Smooth muscle cell of the brain vasculature (primary cell): ENCODE results near the gene SLC7A14.

Experiments
- DNase-seq: peaks from one replicate; pipeline ENCODE4 v3.0.0-alpha.2; 2012; ENCODE audit warnings: low read depth, low spot score

Gene SLC7A14

DNA sequence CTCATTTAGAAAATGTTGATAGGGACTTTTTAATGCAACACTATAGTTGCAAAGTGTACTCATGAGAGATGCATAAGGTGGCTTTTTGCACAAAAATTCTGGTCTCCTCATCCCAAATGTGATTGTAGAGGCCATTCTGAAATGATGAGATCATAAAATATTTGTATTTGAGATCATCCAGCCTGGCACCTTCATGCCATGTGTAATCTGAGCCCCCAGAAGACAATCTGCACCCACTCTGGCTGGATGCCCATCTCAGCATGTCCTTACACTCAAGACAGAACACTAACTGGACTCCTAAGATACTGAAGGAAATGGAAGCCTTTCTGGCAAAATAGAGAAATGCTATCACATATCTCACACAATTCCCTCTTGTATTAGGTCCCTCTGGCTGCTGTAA lies 49.2 kb downstream of the SLC7A14 start:
- DNase-seq: no peak

DNA sequence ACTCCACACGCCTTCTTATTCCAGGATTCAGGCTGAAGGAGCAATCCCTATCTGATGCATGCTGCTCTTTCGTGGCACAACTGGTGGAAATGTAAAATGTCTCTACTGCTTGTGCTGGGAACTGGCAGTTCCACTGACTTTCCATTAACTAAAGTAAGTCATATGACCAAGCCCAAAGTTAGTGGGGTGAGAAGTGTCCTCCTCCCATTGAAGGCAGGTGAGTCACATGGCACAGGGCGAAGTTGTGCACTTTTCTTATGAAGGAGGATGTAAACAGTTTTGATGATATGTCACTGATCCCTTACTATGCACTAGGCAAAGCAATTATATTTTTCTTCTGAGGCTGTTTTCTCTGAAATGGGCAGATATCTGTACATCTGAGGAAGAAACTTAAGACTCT lies 51.6 kb downstream of the SLC7A14 start:
- DNase-seq: no peak

DNA sequence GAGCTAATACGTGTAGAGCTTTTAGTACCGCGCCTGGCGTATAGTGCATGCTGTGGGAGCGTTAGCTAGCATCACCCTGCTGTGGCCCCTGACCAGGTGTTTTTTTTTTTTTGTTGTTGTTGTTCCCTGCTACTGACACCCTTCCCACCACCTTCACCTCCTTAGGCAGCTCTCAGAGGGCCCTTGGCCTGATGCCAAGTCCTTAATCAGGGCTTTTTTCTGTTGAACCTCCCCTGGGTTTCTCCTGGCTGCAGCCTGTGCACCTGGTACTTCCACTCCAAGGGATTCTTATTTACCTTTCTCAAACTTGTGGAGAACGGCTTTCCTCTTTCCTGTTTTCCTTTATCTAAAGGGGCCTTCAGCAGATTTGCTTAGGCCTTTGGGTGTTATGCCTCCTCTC lies 53.3 kb downstream of the SLC7A14 start:
- DNase-seq: no peak

DNA sequence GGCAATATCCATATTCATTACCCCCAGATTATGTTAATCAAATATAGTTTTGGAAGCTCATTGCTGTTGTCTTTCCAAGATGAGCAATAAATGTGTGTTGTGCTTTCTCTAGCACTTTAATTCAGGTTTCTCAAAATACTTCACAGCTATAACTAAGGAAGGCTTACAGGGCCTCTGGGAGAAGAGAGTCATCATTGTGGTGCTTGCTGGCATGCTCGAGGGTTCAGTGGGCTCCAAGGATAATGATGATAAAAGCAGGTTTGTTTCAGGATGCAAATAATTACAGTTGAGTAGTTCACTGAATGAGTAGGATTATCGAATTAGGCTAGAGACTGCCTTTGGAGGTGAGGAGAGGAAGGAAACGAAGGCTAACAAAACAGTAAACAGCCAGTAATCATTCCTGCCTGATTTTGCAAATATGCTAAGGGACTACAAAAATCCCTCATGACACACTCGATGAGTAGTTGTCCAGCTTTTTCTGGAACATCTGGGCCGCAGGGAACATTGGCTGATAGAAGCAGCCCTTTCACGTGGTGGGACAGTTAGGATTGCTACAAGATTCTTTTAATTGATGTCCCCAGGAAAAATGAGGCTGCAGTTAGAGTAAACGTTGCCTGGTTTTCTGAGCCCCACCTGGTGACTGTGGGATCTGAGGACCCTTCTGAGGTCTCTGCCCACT lies 54.1 kb downstream of the SLC7A14 start:
- DNase-seq: no peak

DNA sequence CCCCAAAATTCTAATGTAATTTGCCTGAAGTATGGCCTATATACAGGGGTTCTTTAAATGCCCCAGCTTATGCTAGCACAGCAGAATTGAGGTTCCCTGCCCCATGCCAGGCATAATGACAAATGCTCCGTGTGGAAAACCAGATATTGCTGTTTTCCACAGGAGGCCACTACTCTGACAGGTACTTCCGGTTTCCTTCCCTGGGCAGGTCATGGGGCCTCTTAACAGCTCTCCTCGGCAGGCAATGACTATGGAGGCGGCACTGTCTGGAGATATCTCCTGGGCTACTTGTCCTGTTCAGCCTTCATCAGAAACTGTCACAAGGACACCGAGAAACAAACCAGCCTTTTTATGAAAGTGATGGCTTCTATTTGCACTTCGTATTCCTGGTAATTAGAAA lies 54.8 kb downstream of the SLC7A14 start:
- no peak for DNase-seq

DNA sequence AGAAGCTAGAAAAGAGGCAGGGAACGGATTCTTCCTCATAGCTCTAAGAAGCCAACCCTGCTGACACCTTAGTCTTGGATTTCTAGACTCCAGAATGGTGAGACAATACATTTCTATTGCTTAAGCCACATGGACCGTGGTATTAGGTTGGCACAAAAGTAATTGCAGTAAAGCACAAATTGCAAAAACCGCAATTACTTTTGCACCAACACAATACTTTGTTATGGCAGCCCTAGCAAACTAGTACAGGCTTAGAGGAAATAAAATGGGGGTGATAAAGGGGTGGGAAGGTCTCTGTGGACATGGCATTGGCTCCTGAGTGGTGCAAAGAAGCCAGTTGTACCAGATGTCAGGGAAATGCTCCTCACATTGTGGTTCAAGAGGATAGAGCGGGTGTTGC lies 56.0 kb downstream of the SLC7A14 start:
- DNase-seq: no peak

DNA sequence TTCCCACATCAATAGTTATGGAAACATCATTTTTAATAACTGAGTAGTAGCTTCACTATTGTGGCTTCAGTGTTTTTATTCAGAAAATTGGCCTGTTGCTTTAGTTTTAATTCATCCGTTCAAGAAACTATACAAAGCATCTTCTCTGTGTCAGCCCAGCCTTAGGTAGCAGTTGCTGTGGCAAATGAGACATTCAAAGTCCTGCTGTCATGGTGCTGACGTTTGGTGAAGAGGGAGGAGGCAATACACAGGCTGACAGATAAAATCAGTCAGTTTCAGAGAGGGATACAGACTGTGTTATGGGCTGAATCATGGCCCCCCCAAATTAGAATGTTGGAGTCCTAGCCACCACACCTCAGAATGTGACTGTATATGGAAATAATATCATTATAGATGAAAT lies 56.5 kb downstream of the SLC7A14 start:
- DNase-seq: no peak

DNA sequence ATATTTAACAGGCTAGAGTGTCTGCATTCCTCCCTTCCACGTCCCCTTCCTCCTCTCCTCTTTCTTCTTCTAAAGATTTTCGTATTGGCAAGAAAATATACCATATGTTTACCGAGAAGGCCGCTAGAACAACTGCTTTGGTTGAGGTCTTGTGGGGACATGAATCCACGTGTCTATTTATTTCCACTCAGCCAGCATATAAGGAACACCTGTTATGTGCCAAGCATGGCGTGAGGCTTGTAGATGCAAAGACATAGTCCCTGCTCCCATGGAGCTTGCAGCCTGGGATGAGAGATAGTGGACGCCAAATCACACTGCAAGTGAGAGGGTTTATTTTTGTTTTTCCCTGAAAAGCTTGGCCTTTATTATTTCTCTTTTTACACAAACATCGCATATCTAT lies 57.1 kb downstream of the SLC7A14 start:
- no peak for DNase-seq

DNA sequence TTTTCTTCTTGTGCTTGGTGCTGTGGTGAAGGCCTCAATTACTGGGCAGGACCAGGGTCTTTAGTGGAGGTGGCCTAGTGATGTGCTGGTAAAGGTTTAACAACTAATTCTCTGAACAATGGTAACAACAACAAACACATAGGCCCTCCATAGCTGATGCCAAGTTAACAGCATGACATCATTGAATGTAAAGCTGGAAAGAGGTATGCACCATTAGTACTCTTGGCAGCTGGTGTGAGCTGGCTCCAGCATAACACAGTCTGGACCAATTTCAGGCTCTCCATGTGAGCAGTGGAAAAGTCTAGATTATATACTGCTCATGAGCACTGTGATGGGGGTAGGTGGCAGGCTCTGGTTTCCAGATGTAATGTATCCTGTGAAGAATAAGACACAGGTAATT lies 61.8 kb downstream of the SLC7A14 start:
- DNase-seq: no peak

DNA sequence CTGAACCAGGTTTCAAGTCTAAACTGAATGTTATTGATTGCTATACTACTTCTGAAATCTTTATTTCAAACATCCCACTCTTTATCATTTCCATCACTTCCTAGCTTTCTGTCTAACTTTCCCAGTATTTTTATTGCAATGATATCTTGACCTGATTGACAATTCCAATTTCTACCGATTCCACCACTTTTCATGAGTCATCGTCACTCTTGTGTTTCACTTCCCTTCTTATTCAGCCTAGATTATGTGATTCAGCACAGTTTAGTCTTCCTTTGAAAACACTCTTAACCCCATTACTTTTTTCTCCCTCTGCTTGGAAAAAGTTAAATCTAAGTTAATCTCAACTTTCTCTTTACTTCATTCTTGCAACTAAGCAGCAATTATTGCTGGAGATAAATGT lies 62.6 kb downstream of the SLC7A14 start:
- no peak for DNase-seq

DNA sequence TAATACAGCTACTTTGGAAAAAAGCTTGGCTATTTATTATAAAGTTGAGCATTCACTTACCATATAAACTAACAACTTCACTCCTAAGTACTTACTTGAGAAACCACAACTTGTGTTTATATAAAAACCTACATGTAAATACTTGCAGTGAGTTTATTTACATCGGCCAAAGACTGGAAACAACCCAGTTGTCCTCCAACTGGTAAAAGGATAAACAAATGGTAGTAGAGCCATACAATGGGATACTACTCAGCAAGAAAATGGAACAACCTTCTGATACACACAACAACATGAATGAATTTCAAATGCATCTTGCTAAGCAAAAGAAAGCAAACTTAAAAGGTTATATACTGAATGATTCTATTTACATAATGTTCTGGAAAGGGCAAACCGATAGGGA lies 63.7 kb downstream of the SLC7A14 start:
- DNase-seq: no peak

DNA sequence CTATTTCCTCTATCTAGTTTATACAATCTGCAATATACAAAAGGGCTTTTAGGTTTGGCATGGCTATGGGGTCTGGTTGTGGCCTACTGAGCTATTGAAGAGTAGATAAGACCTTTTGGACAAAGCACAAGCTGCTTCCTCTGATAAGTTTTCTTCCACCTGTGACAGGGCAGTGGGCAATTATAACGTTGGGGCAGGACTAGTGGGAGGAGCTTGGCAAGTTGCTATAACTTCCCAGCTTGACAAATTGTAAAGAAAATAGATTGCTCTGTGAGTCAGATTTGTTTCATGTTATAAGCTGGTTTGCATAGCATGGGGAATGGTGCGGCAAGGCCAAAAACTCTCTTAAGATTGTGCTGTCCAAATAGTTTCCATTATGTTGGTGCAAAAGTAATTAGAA lies 64.9 kb downstream of the SLC7A14 start:
- DNase-seq: no peak

DNA sequence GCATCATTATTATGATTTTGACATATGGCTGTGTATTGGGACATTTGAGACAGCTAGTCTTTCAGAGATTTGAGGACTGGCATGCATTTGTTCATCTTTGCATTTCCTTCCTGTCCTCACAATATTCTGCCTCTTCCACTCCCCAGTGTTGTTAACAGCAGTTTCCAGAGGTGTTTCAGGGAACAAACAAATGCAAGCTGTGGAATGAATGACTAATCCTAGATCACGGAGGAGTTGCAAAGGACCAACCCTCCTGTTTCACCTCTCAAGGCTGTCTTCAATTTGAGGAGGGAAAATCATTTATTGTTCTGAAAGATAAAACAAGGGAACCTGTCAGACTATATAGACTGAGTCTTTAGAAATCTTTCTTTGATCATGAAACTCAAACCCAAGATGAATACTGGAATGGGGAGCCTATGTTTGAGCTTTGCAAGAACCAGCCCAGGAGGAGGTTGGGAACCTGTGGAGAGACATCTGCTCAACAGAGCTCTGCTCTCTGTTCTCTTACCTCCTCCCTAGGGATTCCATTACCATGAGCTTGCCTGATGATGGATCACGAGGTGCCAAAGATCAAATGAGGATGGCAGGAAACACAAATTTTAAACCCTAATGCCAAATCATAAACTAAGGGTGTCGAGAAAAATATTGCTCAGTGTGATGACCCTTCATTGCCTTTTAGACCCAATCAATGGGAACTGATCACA lies 68.5 kb downstream of the SLC7A14 start:
- no peak for DNase-seq

DNA sequence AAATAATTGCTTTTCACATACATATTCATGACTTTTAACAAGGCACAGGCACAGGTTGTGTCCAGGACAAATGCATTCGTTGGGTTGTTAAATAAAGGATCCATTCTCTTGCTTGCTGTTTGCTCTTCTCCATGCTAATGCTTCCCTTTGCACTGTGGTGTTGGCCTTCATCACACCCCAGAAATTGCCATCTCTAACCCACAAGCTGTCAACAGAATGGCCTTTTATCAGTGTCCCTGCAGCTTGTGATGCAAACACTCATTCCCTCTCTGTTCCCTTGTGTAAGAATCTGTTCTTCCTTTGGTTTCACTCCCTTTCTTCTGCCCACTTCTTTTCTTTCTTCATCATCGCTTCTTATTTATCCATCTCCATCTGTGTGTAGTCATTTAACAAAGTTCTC lies 72.2 kb downstream of the SLC7A14 start:
- no peak for DNase-seq

DNA sequence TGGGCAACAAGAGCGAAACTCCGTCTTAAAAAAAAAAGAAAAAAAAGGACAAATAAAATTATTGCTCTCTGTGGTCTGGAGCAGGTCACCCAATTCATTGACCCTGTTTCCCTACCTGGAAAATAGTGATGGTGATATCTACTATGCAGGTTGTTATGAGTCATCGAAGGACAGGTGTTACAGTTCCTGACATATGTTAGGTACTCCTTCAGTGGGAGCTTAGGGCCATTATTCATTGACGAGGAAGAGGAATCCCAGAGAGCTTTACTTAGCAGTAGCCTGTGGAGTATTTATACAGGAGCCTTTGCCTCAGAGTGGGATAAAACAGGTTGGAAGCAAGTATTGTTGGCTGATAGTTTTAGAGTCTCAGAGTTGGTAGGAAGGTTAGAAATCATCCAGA lies 74.5 kb downstream of the SLC7A14 start:
- DNase-seq: no peak

DNA sequence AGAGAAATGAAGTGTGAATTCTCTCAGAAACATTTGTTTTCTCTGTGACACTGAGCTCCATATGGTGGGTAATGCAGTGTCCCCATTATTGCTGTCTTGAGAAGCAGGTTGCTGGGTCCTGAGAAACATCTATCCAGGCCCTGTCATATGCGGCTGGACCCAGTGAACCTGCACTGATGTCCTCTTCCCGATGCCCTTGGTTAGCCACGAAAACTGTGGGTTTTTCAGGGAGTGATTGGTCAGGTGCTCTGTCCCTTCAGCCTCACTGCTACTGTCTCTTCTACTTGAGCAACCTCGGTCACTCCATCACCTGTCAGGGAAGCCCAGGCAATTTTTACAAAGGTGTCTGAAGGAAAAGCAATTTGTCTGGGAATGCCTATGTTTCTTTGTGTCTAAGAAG lies 77.0 kb downstream of the SLC7A14 start:
- no peak for DNase-seq

DNA sequence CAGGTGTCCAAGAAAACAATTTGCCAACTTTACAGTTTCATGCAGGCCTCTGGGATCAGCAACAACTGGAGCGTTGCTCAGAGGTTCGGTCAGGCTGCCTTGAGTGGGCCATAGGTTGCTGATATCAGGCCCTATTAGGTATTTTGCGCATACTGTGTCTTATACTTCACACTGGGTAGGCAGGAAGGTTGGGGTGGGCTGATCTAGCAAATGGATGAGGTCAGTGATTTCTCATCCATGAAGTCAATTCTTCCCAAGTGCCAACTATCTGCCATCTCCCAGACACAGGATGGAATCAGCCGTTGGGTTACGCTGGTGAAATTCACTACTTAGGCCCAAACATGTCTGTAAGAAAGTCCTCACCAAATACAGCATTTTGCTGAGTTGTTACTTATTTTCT lies 77.6 kb downstream of the SLC7A14 start:
- no peak for DNase-seq

DNA sequence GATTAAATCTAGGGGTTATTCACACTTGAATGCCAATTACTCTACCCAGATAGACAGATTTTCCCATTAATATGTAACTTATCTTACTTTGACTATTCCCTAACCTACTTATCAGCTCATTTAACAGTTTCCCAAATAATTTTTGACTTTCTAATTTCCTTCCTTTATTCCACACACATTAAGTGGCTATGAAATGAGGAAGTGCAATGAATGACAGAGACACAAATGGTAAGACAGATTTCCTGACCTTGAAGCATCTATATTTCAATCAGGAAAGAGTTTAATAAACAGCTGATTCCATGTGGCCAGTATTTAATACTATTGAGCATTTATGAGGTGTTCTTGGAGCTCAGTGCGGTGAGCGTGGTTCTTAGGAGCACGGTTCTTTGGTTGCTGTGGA lies 78.8 kb downstream of the SLC7A14 start:
- DNase-seq: no peak

DNA sequence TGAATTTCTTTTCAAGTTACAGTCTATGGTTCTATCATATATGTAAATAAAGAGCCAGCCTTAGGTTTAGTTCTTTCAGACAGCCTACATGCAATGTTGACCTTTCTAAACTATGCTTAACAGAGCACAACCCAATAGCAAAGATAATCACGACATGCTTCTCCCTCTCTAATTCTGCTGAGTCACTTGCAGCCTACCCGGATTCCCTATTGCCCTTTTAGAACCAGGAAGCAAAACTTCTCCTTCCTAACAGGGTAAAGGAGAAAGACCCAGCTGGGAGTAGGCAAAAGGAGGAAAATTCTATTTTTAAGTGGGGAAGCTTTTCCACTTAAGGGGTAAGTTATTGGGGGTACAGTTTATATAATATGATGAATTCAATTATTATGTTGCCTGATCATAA lies 79.3 kb downstream of the SLC7A14 start:
- no peak for DNase-seq

DNA sequence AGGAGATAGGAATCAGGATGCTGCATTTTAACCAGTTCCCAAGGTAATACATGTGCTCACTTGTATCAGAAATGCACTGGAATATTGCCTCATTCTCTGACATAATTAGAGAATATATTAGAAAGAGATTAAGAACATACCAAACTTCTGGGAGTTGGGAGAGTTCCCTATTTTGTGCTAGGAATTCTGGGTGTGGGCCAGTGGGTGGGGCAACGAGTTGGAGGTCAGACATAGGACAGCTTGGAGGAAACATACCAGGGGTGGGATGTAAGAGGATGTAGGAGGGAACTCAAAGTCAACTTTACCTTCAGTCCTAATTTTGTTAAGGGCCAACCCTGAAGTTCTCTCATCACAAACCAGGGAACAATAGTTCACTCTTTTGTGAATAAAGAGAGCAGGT lies 83.6 kb downstream of the SLC7A14 start:
- DNase-seq: no peak

DNA sequence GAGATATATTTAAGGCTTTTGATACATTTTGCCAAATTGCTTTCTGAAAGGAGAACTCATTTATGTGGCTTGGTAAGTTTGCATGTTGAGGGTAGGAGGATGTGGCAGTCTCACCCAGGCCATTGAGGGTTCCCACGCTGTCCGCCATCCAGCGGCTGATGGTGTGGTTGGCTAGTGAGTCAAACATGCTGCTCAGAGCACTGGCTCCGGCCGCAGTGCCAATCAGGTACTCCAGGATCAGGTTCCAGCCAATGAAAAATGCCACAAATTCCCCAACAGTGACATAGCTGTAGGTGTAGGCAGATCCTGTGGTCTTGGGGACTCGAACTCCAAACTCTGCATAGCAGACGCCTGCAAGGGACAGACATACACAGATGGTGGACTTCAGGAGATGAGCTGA lies 84.9 kb downstream of the SLC7A14 start:
- DNase-seq: no peak

DNA sequence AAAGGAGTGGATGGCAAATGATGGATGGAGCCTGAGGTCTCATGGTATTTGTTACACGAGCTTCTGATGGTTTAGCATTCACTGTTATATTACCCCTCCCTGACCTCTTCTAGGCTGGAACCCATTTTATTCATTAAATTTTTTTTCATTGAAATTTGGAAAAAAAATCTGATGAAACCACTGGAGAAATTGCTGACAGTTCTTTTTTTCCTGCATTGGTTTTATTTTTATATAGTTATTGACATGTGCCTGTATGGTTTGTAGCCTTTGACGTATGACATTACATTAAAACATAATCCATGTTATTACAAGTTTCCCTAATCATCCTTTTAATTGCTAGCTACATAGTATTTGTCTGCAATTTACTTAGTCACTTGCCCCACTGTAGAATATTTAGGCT lies 85.4 kb downstream of the SLC7A14 start:
- no peak for DNase-seq

DNA sequence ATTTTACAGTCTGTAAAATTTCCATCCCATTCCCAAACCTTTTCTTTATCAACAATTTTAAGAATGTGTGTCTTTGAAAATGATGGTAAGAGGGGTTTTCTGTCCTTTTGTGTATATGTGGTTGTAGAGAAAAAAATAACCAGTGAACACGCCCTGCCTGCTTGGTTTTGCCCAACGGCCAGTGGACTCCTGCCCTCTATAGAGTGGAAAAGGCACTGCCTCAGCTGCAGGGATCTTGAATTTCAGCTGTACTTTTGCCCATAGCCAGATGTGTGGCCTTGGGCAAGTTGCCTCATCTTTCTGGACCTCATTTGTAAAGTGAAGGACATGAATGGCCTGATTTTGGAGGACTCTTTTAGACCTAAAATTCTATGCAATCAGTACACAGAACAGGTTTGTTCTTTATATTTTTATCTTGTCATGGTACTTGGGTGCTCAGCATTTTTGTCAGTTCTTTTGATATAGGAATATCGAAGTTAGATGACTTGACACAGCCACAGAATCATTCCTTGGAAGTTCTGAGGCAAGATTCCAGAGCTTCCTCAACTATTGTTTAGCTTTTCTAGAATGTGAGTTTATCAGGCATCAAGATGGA lies 86.2 kb downstream of the SLC7A14 start:
- DNase-seq: no peak
